ENCODE measurements around the gene BUD23. TPM values are rescaled to one million over a fixed set of nuclear protein-coding genes. Genes with fewer than 3 reads are reported as not detected.

The BUD23 gene
- total RNA-seq, 1 experiment from 2014 or later: 142 TPM

- no peak for DNase-seq (ENCODE audit: low read depth, low spot score)
- in situ Hi-C loops (cut with HindIII; ENCODE audit: low pct_unique_long_range_greater_than_20kb, low sequenced_read_pairs): no loop called here
Observed at GRCh38 chr7:73685311-73685710, 1.9 kb downstream of the BUD23 start.

- DNase-seq (ENCODE audit: low read depth, low spot score): no peak
- in situ Hi-C loops (cut with HindIII; ENCODE audit: low pct_unique_long_range_greater_than_20kb, low sequenced_read_pairs): no loop called here
Observed at GRCh38 chr7:73688288-73688687, 4.9 kb downstream of the BUD23 start.

GRCh38 chr7:73690646-73691045 lies 7.2 kb downstream of the BUD23 start:
- no peak for DNase-seq (ENCODE audit: low read depth, low spot score)
- in situ Hi-C loops (cut with HindIII; ENCODE audit: low pct_unique_long_range_greater_than_20kb, low sequenced_read_pairs): no loop called here

- in situ Hi-C loops (cut with HindIII; ENCODE audit: low pct_unique_long_range_greater_than_20kb, low sequenced_read_pairs): no loop called here
- no peak for DNase-seq (ENCODE audit: low read depth, low spot score)
Observed at GRCh38 chr7:73696372-73696771, 13.0 kb downstream of the BUD23 start.

GRCh38 chr7:73698410-73698809 lies 15.0 kb downstream of the BUD23 start:
- DNase-seq (ENCODE audit: low read depth, low spot score): no peak
- in situ Hi-C loops (cut with HindIII; ENCODE audit: low pct_unique_long_range_greater_than_20kb, low sequenced_read_pairs): no loop called here

GRCh38 chr7:73699370-73700068 lies 16.1 kb downstream of the BUD23 start:
- in situ Hi-C loops (cut with HindIII; ENCODE audit: low pct_unique_long_range_greater_than_20kb, low sequenced_read_pairs): no loop called here
- peak; percentile 24 for DNase-seq (ENCODE audit: low read depth, low spot score)

- DNase-seq (ENCODE audit: low read depth, low spot score): no peak
- in situ Hi-C loops (cut with HindIII; ENCODE audit: low pct_unique_long_range_greater_than_20kb, low sequenced_read_pairs): no loop called here
Observed at GRCh38 chr7:73700069-73700423, 16.6 kb downstream of the BUD23 start.

GRCh38 chr7:73700581-73701134 lies 17.3 kb downstream of the BUD23 start:
- no peak for DNase-seq (ENCODE audit: low read depth, low spot score)
- in situ Hi-C loops (cut with HindIII; ENCODE audit: low pct_unique_long_range_greater_than_20kb, low sequenced_read_pairs): no loop called here

- in situ Hi-C loops (cut with HindIII; ENCODE audit: low pct_unique_long_range_greater_than_20kb, low sequenced_read_pairs): no loop called here
- DNase-seq (ENCODE audit: low read depth, low spot score): peak; percentile 87
Observed at GRCh38 chr7:73701357-73701995, 18.1 kb downstream of the BUD23 start.

GRCh38 chr7:73702226-73702625 lies 18.8 kb downstream of the BUD23 start:
- in situ Hi-C loops (cut with HindIII; ENCODE audit: low pct_unique_long_range_greater_than_20kb, low sequenced_read_pairs): no loop called here
- DNase-seq (ENCODE audit: low read depth, low spot score): no peak

- DNase-seq (ENCODE audit: low read depth, low spot score): no peak
- in situ Hi-C loops (cut with HindIII; ENCODE audit: low pct_unique_long_range_greater_than_20kb, low sequenced_read_pairs): no loop called here
Observed at GRCh38 chr7:73702665-73703064, 19.3 kb downstream of the BUD23 start.

- in situ Hi-C loops (cut with HindIII; ENCODE audit: low pct_unique_long_range_greater_than_20kb, low sequenced_read_pairs): no loop called here
- no peak for DNase-seq (ENCODE audit: low read depth, low spot score)
Observed at GRCh38 chr7:73703225-73703624, 19.8 kb downstream of the BUD23 start.

GRCh38 chr7:73703757-73704639 lies 20.6 kb downstream of the BUD23 start:
- in situ Hi-C loops (cut with HindIII; ENCODE audit: low pct_unique_long_range_greater_than_20kb, low sequenced_read_pairs): no loop called here
- DNase-seq (ENCODE audit: low read depth, low spot score): no peak

- in situ Hi-C loops (cut with HindIII; ENCODE audit: low pct_unique_long_range_greater_than_20kb, low sequenced_read_pairs): no loop called here
Observed at GRCh38 chr7:73704640-73705550, 21.5 kb downstream of the BUD23 start.

GRCh38 chr7:73705551-73705920 lies 22.1 kb downstream of the BUD23 start:
- in situ Hi-C loops (cut with HindIII; ENCODE audit: low pct_unique_long_range_greater_than_20kb, low sequenced_read_pairs): no loop called here
- DNase-seq (ENCODE audit: low read depth, low spot score): no peak

More at GRCh38 chr7:73704640-73705550, 21.5 kb downstream of the BUD23 start:
- DNase-seq (ENCODE audit: low read depth, low spot score): no peak

GRCh38 chr7:73706126-73707044 lies 23.0 kb downstream of the BUD23 start:
- no peak for DNase-seq (ENCODE audit: low read depth, low spot score)
- in situ Hi-C loops (cut with HindIII; ENCODE audit: low pct_unique_long_range_greater_than_20kb, low sequenced_read_pairs): no loop called here

Measured in SK-MEL-5 (cell line).